GM06990 (cell line): ENCODE data around the gene PABPN1L.

Experiments used
- DNase-seq: peaks from one replicate; pipeline ENCODE4 v3.0.0-alpha.2; 2011; ENCODE audit not compliant: insufficient read length; ENCODE audit errors: extremely low read depth
- H3K27me3 ChIP-seq: replicated peaks from 2 replicates; pipeline ENCODE4 v1.6.0; 2011; ENCODE audit warnings: low read length; ENCODE audit not compliant: control insufficient read depth, insufficient read depth
- H3K36me3 ChIP-seq: 2 replicates; pipeline ENCODE4 v1.5.1; 2011; ENCODE audit warnings: low read length; ENCODE audit not compliant: control insufficient read depth, insufficient read depth
- H3K4me3 ChIP-seq: replicated peaks from 2 replicates; pipeline ENCODE4 v1.5.1; 2011; ENCODE audit warnings: low read depth, mild to moderate bottlenecking, control low read depth, low read length
- TF ChIP-seq, protein P1 (sequence below): IDR thresholded peaks from 2 replicates; pipeline ENCODE4 v1.5.1; 2011; ENCODE audit warnings: low read length, control low read depth, mild to moderate bottlenecking, inconsistent platforms; ENCODE audit not compliant: insufficient read depth, poor library complexity, severe bottlenecking

The PABPN1L gene

GRCh38 chr16:88834670-88835069 lies 31.8 kb downstream of the PABPN1L start:
- no peaks in the 10 kb centered on the region for H3K27me3 ChIP-seq
- TF ChIP-seq, protein P1, sequence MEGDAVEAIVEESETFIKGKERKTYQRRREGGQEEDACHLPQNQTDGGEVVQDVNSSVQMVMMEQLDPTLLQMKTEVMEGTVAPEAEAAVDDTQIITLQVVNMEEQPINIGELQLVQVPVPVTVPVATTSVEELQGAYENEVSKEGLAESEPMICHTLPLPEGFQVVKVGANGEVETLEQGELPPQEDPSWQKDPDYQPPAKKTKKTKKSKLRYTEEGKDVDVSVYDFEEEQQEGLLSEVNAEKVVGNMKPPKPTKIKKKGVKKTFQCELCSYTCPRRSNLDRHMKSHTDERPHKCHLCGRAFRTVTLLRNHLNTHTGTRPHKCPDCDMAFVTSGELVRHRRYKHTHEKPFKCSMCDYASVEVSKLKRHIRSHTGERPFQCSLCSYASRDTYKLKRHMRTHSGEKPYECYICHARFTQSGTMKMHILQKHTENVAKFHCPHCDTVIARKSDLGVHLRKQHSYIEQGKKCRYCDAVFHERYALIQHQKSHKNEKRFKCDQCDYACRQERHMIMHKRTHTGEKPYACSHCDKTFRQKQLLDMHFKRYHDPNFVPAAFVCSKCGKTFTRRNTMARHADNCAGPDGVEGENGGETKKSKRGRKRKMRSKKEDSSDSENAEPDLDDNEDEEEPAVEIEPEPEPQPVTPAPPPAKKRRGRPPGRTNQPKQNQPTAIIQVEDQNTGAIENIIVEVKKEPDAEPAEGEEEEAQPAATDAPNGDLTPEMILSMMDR = no peak
- H3K36me3 ChIP-seq = no peaks in the 10 kb centered on the region; the same call in none of the 2 replicates
- DNase-seq = no peak
- no peak overlapping the region for H3K4me3 ChIP-seq

DNA sequence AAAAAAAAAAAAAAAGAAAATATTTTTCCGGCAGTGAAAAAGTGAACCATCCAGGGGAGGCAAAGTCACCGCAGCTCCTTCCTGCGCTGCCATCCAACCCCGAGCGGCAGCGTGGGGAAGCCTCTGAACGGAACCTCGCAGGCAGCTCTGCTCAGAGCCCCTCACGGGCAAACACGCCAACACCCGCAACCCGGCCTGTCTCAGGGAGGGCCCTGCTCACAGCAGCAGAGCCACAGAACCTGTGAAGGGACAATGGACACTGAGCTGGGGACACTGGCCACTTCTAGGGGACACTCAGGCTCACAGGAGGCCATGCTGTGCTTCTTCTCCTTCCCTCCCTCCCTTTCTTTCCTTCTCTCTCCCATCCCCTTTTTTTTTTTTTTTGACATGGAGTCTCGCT lies 33.4 kb downstream of the PABPN1L start:
- TF ChIP-seq, protein P1 = no peak
- no peak for DNase-seq
- H3K27me3 ChIP-seq = no peaks in the 10 kb centered on the region
- H3K36me3 ChIP-seq = no peaks in the 10 kb centered on the region; the same call in 1 of the 2 replicates
- H3K4me3 ChIP-seq = no peak overlapping the region

GRCh38 chr16:88831838-88832237 lies 34.6 kb downstream of the PABPN1L start:
- no peak for DNase-seq
- TF ChIP-seq, protein P1 = no peak
- Histone ChIP-seq H3K27me3 (no peaks in the 10 kb centered on the region), H3K36me3 (no peaks in the 10 kb centered on the region), H3K4me3 (no peak overlapping the region)

DNA sequence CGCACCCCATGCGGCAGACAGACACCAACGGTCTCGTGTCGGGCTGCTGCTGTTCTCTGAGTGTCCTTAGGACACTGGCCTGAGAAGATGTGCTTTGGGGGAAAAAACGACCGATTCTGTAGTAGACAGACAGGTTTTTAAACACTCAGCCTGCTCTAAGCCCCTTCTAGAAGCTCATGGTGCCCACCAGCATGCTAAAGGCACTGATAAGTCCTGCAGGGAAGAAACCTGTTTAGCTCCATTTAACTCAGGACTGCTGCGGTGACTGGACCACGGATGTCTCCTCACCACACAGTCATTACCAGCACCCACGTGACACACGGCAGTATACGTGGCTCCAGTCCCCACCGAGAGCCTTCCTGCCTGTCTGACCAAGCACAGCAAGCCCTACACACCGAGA lies 35.7 kb downstream of the PABPN1L start:
- DNase-seq = no peak
- TF ChIP-seq, protein P1 = no peak
- Histone ChIP-seq H3K4me3 (no peak overlapping the region), H3K36me3 (no peaks in the 10 kb centered on the region), H3K27me3 (no peaks in the 10 kb centered on the region)

DNA sequence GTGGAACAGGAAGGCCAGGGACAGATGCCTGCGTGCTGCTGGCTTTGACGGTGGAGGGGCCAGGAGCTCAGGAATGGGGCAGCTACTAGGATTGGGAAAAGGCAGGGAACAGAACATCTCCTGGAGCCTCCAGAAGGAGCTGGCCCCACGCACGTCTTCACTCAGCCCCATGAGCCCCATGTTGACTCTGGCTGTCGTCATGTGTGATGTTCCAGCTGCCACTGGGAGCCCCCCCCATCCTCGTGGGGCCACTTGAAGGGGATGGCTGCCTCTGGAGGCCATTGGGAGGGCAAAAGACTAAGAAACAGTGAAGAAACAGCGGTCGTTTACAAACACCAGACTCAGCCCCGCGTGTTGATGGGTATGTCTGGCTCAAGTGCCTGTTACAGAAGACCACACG lies 36.2 kb downstream of the PABPN1L start:
- Histone ChIP-seq H3K4me3 (no peak overlapping the region), H3K27me3 (no peaks in the 10 kb centered on the region), H3K36me3 (no peaks in the 10 kb centered on the region)
- DNase-seq = no peak
- TF ChIP-seq, protein P1 = no peak

GRCh38 chr16:88828711-88829110 lies 37.7 kb downstream of the PABPN1L start:
- no peaks in the 10 kb centered on the region for H3K27me3 ChIP-seq
- DNase-seq = no peak
- TF ChIP-seq, protein P1 = no peak
- no peak overlapping the region for H3K4me3 ChIP-seq
- peaks cover 2% of the 10 kb centered on the region for H3K36me3 ChIP-seq
